Activated effector memory CD4-positive, alpha-beta T cell treated with anti-CD3 and anti-CD28 coated beads, Interleukin-2, amount 50 U/mL, for 16 hours (primary cell): ENCODE results near the gene FOXO6.

ENCODE experiments used
- DNase-seq: peaks from one replicate; pipeline ENCODE4 v3.0.0-alpha.2; 2020

Gene FOXO6

DNA sequence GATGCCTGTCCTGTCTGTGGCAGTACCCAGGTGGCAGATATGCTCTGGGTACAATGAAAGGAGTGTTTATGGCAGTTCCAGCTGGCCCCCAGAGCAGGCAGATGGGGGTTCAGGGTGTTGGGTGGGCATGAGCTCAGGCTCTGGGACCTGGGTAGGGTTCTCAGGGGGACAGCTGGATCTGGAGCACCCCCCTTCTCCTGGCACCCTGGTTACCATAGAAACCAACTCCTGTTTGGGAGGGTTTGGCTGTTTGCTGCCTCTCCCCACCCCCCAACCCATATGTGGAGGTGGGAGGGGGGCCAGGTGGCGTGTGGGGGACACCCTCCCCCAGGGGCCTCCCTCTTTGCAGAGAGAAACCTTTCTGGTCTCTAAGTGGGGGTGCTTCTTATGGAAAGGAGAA lies 7.1 kb downstream of the FOXO6 start:
- DNase-seq: no peak

DNA sequence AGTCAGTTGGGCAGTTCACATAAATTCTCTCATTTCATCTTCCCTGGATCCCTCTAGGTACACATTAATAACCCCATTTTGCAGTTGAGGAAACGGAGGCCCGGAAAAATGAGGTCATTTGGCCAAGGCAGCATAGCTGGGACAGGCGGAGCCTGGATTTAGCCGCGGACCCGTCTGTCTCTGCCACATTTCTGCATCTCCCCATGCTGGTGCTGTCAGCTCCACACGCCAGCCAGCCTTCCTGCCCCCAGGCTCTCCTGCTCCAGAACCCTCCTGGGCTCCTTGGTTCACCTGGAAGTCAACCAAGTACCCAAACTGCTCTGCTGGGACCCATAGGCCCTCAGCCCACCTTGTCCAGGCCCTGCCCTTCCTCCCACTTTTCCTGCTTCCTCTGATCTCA lies 7.6 kb downstream of the FOXO6 start:
- no peak for DNase-seq

DNA sequence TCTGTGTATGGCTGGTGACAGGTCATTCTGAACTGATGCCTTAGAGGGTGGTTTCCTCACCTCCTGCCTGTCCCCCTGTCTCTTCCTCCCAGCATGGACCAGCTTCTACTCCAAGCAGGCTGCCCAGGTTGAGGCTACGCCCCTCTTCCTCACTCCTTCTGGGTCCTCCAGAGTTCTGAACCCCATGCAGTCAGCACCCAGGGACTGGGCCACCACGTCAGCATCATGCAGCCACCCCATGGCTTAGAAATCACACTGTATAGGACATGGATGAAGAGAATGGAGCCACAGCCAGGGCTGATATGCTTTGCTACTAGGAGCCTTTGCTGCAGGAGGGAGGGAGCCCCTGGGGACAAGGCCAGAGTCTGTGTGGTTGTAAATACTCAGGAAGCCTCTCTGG lies 8.3 kb downstream of the FOXO6 start:
- DNase-seq: no peak

DNA sequence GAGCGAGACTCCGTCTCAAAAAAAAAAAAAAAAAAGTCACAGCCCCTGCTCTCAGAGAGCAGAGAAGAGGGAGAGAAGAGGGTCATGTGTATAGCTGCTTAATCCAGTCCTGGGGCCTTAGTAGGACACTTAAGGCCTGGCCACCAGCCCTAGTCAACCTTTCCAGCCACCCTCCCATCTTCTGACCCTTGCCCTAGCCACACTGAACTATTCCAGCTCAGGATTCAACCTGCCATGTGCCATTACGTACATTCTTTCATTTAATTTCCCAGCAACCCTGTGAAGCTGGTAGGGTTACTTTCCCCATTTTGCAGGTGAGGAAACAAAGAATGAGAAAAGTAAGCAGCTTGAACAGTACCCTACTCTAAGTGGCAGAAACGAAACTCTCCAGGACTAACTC lies 9.0 kb downstream of the FOXO6 start:
- DNase-seq: no peak

DNA sequence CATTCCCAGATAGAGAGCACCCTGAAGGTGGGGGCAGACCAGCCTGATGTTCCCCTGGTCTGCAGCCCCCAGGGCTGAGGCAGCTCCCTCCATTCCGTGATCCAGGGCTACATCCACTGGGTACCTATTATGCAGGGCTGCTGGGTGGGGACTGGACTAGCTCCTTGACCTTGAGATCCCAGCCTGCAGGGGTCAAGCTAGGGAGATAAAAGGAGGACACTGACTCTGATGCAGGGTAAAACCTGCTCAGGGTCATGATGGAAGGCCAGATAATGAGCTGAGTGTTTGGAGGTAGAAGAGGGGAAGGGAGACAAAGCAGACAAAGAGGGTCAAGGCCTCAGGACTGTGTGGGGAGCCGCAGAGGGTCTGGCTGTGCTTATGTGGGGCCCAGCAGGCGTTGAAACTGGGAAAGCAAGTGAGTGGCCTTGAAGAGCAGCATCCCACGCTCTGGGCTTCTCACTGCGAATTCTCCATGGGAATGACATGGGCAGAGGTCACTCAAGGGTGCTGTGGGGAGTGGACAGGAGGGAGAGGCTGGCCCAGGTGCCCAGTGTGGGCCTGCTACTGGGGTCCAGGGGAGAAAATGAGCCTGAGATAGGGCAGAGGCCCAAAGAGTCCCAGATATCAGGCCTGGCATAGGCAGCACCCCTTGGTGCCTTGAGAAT lies 9.7 kb downstream of the FOXO6 start:
- DNase-seq: no peak

DNA sequence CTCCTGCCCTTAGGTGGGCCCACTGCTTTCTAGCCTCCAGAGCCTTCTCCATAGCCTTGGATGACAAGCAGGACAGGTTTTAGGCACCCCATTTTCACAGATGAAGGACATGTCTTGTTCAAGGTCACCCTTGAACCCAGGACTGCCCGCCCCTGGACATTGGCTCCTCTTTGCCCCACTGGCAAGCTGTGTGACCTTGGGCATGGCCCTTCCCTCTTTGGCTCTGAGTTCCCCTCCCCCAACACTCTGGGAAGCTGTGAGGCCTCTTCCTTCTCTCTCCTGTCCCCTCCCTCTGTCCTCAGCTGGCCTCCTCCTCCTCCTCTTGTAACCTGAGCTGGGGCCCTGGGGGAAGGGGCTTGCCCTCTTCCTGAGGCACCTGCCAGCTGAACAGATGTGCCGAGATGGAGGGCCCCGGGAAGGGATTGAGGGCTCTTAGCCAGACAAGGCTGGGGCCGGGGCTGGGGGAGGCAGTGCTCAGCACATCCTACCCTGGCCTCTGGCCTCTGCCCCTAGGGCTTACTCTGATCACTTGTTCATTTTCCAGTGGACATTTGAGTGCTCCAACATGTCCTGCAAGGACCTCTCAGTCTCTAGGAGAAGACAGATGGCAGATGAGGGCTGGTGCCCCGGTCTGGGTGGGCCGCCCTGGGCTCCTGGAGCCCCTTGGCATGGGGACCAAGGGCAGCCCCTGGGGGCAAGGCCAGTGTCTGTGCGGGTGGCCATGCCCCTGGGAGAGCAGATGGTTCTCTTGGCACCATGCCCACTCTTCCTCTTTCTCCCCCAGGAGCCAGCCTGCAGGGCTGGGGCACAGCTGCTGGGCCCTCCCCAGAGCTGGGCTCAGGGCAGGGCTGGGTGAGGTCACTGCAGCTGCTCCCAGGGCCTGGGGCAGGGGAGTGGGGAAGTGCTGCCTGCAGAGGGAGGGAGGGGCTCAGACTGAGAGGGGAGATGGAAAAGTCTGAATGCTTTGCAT lies 10.7 kb downstream of the FOXO6 start:
- DNase-seq: no peak

DNA sequence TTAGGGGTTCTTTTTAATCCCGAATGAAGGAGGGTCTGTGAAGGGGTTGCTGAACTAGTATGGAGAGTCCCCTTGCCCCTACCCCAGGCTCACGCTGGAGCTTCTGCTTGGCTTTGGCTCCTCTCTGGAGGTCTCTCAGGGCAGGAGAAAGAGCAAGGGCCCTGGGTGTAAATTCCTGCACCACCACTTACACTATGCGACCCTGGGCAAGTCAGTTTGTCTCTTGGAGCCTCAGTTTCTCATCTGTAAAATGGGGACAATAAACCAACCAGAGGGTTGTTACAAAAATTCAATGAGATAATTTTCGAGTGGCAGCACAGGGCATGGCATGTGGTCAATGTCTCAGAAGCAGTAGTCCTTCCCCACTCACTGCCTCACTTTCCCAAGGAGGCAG lies 11.4 kb downstream of the FOXO6 start:
- DNase-seq: no peak

DNA sequence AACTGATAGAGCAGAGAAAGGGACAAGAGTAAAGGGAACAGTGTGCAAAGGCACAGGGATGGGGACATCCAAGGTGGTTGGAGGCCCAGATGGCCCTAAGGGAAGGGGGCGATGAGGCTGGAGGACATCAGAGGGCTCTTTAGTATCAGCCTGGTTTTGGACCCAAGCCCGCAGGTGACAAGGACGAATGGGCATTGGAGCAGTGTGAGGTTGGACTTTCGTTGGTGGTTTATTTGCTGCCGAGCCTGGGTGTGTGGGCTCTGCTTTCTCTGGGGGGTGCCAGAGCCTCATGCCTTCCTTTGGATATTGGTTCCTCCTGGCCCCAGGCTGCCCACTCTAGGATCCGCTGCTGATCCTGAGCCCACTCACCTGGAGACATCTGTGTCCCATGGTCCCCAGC lies 12.1 kb downstream of the FOXO6 start:
- no peak for DNase-seq

DNA sequence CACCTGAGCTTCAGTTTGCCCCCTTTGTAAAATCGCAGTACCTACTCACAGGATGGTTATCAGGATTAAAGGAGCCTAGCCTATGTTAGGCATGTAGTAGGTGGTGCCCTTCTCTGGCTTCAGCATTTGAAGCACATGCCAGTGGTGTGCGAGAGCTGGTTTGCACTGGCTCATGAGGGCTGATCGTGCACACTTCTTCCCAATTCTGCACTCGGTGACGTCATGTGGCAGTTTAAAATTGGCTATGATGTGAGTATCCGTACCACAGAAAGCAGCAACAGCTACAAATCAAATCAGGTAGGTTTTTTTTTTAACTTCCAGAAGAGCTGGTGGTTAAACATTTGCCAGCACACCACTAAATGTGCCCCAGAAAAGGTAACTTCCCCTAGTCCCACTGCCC lies 13.5 kb downstream of the FOXO6 start:
- no peak for DNase-seq

DNA sequence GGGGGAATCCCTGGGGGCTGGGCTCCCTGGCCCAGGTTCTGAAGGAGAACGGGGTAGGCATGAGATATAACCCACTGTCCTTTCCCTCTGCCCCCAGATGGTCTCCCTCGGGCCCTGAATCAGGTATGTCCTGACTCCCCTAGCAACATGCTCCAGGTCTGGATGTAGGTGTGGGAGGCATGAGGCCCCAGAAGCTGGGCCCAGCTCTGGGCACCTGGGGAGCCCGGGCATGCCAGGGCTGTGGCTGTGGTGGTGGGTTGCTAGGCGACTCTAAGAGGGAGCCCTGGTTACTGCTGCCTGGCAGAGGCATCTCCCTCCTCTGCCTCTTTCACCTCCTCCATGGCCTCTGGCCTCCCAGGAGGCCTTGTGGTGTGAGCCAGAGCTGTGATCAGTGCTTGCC lies 16.2 kb downstream of the FOXO6 start:
- DNase-seq: no peak

DNA sequence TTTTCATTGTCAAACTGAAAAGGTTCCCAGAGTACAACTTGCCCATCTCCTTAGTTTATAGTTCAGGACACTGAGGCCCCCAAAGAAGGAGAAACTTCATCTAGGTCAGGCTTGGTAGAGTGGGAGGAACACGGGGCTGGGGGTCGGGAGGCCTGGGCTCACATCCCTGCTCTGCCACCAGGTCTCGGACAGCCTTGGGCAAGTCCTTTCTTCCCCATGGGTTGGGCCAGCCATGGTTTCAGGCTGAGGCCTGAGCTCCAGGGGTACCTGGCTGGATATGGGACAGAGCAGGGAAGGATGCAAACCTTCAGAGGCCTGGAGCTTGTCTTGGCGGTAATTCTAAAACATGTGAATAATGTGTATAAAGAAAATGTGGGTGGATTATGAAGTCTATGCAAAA lies 17.0 kb downstream of the FOXO6 start:
- no peak for DNase-seq

DNA sequence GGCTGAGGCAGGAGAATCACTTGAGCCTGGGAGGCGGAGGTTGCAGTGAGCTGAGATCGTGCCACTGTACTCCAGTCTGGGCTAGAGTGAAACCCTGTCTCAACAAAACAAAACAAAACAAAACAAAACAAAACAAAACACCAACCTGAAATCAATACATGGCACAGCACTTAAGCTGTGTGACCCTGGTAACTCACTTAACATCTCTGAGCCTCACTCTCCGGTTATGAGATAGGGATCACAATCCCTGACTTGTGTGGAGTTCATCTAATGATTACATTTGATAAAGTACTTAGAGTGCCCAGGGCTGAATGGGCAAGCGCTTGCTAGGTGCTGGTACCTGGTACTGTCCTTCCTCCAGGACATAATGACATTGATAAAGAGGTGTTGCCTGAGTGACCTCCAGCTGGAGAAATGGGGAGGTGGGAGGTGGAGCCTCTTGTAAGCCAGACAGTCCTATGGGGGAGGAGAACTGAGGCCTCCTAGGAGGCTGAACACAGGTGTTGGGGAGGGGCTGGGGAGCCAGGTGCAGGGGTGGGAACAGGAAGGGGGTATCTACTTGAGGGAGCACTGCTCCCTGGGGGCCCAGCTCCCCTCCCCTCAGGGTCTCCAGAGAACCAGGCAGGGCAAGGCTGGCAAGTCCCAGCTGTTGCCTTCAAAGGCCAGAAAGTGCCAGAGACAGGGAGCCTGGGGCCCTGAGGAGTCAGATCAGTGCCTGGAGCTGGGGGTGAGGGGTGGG lies 17.9 kb downstream of the FOXO6 start:
- DNase-seq: no peak

DNA sequence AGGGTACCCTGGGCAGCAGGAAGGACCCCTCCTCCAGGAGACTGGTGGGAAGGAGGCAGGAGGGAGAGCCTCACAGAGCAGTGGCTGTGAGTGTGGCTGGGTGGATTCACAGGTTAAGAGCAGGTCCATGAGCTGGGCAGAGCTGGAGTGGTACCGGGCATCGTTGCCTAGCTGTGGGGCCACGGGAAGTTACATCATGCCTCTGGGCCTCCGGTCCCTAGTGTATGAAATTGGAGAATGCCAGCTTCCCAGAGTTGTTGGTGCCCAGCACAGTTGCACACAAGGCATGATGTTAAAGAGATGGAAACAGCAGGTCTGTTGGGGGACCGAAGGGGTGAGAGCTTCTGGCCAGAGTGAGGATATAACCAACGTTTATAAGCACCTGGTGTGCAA lies 18.5 kb downstream of the FOXO6 start:
- no peak for DNase-seq

DNA sequence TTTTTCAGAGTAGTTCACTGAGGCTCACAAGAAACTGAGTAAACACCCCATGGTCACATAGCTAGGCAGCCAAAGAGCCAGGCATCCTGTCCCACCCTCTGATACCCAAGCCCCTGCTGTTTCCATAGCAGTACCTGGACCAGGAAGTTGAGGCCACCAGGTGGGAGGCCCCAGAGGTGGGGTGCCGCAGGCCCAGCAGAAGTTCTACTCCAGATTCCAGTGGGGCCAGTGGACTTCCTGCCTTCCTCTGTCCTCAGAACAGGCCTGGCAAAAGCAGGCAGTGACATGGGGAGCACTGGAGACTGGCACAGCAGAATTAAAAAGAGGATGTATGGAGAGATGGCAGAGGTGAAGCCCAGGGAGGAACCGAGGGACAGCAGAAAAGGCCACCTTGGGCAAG lies 19.0 kb downstream of the FOXO6 start:
- DNase-seq: no peak

DNA sequence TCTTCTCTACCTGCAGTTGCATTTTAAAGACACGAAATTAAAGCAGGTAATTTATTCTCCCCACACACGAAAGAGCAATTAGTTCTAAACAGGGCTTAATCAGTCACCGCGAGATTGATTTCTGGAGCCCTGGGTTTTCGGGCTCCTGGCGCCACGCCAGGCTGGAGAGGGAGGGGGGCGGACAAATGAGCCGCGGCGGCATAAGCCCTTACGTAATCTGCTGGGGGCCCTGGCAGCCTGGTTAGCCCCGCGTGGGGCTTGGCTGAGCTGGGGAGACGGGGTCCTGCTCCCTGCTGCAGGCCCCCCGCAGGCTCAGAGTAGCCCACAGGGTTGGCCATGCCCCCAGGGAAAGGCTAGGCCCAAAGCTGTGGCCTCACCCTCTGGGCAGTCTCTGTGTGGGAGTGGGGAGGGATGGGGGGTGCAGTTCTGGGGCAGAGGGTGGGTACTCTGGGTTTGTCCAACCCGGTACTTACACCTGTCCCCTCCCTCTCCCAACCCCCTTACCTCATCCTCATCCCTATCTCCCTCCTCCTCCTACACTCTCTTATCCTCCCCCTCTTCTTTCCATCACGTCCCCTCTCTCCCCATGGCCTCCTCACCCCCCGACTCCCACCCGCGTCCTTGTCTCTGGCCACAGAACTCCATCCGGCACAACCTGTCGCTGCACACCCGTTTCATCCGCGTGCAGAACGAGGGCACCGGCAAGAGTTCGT lies 19.9 kb downstream of the FOXO6 start:
- no peak for DNase-seq

DNA sequence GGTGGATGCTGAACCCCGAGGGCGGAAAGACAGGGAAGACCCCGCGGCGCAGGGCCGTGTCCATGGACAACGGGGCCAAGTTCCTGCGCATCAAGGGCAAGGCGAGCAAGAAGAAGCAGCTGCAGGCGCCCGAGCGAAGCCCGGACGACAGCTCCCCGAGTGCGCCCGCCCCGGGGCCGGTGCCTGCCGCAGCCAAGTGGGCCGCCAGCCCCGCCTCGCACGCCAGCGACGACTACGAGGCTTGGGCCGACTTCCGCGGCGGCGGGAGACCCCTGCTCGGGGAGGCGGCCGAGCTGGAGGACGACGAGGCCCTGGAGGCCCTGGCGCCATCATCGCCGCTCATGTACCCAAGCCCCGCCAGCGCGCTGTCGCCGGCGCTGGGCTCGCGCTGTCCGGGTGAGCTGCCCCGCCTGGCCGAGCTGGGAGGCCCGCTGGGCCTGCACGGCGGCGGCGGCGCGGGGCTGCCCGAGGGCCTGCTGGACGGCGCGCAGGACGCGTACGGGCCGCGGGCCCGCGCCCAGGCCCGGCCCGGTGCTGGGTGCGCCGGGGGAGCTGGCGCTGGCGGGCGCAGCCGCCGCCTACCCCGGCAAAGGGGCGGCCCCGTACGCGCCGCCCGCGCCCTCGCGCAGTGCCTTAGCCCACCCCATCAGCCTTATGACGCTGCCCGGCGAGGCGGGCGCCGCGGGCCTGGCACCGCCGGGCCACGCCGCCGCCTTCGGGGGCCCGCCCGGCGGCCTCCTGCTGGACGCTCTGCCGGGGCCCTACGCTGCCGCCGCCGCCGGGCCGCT lies 20.7 kb downstream of the FOXO6 start:
- peak; percentile 76 for DNase-seq

DNA sequence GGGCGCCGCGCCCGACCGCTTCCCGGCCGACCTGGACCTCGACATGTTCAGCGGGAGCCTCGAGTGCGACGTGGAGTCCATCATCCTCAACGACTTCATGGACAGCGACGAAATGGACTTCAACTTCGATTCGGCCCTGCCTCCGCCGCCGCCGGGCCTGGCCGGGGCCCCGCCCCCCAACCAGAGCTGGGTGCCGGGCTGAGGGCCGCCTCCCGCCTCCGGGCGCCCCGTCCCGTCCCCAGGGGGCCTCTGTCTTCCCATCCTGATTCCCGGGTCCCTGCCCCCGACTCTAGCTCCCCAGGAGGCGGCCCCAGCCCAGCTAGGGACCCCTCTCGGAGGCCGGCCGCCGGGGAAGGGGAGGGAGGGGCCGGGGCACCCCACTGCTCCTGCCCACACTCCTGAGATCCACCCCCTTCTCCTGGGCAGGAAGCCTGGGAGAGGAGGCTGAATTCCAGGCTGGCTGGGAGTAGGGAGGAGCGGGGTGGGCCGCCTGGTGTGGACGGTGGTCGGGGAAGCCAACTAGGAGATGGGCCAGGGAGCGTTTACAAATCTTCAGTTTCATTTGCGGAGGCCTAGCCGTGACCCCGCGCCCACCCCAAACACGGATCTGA lies 21.4 kb downstream of the FOXO6 start:
- DNase-seq: no peak

DNA sequence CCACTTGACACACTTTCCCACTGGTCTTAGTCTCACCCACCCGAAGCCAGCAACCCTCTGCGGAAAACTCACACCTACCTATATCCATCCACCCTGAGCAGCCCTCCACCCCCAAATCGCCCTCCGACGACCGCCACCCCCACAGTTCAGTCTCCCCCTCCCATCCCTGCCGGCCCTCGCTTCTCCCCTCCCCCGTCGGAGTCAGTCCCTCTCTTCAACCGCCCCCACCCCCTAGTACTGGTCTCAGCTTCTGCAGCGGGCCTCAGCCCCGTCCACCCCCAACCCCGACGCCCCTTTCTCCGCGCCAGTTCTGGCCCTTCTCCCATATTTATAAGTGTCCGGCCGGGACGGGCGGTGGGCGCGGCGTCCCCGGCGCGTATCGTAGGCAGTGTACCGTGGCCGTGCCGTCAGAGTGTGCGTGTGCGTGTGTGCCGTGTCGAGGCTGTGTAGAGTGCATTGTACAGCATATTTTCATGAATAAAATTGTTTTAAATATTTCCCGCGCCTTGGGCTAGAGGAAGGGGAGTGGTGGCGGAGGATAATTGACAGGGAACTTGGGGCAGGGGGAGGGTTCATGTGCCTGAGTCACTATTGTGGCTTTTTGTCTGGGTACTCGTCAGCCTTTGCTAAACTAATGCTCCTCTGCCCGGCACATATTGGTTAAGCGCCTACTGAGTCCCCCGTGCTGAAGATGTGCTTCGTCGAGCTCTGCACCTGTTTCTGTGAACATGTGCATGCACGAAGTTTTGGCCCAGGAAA lies 22.0 kb downstream of the FOXO6 start:
- DNase-seq: peak; percentile 72

DNA sequence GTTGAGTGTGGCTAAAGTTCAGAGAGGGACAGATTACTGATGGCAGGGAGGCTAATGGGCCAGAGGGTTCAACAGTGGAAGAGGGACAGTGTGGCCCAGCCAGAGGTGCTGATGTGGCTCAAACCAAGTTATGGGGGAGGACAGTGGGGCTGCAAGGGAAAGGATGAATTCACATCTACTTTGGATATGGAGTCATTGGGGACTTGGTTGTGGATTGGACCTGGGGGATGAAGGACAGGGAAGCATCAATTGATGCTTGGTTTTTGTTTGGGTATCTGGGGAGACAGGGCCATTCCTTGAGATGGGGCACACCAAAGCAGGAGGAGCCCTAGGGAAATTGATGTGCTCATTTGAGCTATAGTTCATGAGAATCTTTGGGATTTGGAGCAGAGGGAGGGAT lies 23.3 kb downstream of the FOXO6 start:
- DNase-seq: no peak

DNA sequence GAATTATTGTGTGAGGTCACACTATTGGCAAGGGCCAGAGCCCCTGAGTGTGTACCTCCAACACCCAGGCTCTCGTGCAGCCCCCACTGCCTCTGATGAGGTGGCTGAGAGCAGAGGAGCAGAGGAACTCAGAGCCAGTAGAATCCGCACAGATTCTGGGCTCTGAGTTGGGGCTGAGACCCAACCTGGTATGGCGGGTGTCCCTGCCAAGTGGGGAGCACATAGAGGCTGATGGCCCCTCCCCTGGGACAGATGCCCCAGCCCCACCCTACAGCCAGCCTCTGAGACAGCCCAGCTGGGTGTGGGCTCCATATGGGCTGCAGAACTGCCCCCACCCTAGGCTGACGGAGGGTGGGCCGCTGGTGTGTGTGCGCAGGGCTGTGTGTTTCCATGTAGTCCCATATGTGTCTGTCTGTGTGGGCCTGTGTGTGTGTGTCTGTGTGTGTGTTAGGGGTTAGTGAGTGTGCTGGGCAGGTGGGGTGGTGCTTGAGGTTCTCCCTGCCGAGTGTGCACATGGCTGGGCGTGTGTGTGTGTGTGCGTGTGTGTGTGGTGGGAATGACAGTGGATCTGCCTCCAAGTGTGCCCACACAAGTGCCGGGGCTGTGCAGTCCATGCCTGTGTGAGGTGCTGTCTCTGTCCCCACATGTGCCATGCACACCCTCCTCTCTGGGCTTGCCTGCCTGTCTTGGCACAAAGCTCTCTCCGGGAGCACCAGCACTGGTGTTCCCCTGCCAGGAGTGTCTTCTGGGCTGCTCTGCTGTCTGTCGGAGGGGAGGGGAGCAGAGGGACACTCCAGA lies 24.4 kb downstream of the FOXO6 start:
- DNase-seq: no peak
